HepG2 (cell line): ENCODE data around the gene AK4. TPM values are rescaled to one million over a fixed set of nuclear protein-coding genes. Genes with fewer than 3 reads are reported as not detected.

Experiments used
- IKZF4 ChIP-seq: sonication (generic); formaldehyde crosslinking; IDR thresholded peaks from 2 replicates; pipeline ENCODE4 v1.5.1; 2020; ENCODE audit warnings: borderline replicate concordance, mild to moderate bottlenecking, low read depth, missing genetic modification reagents; ENCODE audit errors: not compliant biosample characterization
- RBM22 ChIP-seq: fragments of 200-400 bp; formaldehyde crosslinking; optimal IDR thresholded peaks from 2 replicates; pipeline ENCODE3; 2017; ENCODE audit warnings: mild to moderate bottlenecking, low read length, moderate library complexity
- SP5 ChIP-seq: IDR thresholded peaks from 2 replicates; pipeline ENCODE4 v1.6.1; 2016; ENCODE audit warnings: low read depth, borderline replicate concordance
- TBX2 ChIP-seq: sonication (generic); formaldehyde crosslinking; IDR thresholded peaks from 2 replicates; pipeline ENCODE4 v1.5.0; 2020; ENCODE audit warnings: missing genetic modification reagents, mild to moderate bottlenecking, borderline replicate concordance
- ZNF30 ChIP-seq: sonication (generic); formaldehyde crosslinking; IDR thresholded peaks from 2 replicates; pipeline ENCODE4 v1.5.0; 2020; ENCODE audit warnings: mild to moderate bottlenecking, missing genetic modification reagents
- polyA plus RNA-seq, 8 experiments: library from polyadenylated mRNA; depleted of rRNA in 3 of 8; stranded (reverse) in 7 of 8; unstranded in 1 of 8; fragments of >200 nt; fragmentation: Illumina TruSeq in 4 of 8; extraction: Trizol in 4 of 8; gene quantifications; 2 replicates each; pipeline versions ENCODE4 v1.2.1 to v1.2.3, GENCODE V29; 2011 to 2016; ENCODE audit warnings: low read depth in 4 of 8, missing spikeins in 1 of 8, mixed read lengths in 1 of 8; ENCODE audit not compliant: insufficient read depth in 1 of 8
- total RNA-seq, 5 experiments: library from RNA; depleted of rRNA; stranded (reverse); fragments of >200 nt; fragmentation: Illumina TruSeq; extraction: Trizol; gene quantifications; 2 replicates each; pipeline ENCODE4 v1.2.3, GENCODE V29; 2016; ENCODE audit warnings: low read depth in 1 of 5
- TF ChIP-seq, protein P1 (sequence below): sonication (generic); formaldehyde crosslinking; IDR thresholded peaks from 2 replicates; pipeline ENCODE4 v1.5.0; 2020; ENCODE audit warnings: mild to moderate bottlenecking, missing genetic modification reagents
- TF ChIP-seq, protein P2 (sequence below): sonication (generic); formaldehyde crosslinking; IDR thresholded peaks from 2 replicates; pipeline ENCODE4 v1.4.0; 2020; ENCODE audit warnings: missing genetic modification reagents, borderline replicate concordance

The AK4 gene
- total and polyA plus RNA-seq, 2 of the 13 experiments (the other 11 are each of a cell fraction or from before 2014, with no cell fraction given), result 110 to 160 TPM

DNA sequence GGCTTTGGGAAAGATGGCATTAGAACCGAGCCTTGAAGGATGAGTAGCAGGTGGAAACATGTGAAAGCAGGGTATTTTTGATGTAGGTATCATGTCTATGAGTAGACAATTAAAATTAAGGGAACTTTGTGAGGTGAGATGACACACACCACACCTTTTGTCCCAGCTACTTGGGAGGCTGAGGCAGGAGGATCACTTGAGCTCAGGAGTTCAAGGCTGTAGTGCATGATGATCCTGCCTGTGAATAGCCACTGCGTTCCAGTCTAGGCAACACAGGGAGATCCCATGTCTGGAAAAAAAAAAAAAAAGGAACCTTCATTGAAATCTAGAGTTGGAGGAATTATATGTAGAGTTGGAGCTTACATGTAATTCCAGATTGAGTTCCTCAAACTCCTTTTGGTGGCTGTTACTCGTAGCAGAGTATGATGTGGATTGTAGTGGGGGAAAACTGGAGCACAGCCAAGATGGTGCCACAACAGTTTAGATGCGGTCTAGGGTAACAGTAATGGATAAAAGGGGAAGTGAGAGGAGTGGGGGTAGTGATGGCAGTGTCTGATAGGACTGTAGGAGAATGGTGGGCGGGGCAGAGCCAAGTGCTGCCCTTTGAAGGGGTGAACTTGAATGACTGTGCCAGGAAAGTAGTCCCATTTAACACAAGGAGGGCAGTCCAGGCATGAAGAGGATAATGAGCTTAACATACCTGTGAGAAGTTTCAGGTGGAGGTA, 17.4 kb downstream of the AK4 start (continued):
- TF ChIP-seq, protein P1, sequence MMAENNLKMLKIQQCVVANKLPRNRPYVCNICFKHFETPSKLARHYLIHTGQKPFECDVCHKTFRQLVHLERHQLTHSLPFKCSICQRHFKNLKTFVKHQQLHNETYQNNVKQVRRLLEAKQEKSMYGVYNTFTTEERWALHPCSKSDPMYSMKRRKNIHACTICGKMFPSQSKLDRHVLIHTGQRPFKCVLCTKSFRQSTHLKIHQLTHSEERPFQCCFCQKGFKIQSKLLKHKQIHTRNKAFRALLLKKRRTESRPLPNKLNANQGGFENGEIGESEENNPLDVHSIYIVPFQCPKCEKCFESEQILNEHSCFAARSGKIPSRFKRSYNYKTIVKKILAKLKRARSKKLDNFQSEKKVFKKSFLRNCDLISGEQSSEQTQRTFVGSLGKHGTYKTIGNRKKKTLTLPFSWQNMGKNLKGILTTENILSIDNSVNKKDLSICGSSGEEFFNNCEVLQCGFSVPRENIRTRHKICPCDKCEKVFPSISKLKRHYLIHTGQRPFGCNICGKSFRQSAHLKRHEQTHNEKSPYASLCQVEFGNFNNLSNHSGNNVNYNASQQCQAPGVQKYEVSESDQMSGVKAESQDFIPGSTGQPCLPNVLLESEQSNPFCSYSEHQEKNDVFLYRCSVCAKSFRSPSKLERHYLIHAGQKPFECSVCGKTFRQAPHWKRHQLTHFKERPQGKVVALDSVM (CRISPR knock-in tag), result peak; percentile 73
- TF ChIP-seq ZNF30 (CRISPR knock-in tag) (no peak), TBX2 (CRISPR knock-in tag) (no peak), SP5 (CRISPR knock-in tag) (peak; percentile 45; the same call in 1 of the 2 replicates), RBM22 (peak; percentile 54), IKZF4 (CRISPR knock-in tag) (no peak)
- TF ChIP-seq, protein P2, sequence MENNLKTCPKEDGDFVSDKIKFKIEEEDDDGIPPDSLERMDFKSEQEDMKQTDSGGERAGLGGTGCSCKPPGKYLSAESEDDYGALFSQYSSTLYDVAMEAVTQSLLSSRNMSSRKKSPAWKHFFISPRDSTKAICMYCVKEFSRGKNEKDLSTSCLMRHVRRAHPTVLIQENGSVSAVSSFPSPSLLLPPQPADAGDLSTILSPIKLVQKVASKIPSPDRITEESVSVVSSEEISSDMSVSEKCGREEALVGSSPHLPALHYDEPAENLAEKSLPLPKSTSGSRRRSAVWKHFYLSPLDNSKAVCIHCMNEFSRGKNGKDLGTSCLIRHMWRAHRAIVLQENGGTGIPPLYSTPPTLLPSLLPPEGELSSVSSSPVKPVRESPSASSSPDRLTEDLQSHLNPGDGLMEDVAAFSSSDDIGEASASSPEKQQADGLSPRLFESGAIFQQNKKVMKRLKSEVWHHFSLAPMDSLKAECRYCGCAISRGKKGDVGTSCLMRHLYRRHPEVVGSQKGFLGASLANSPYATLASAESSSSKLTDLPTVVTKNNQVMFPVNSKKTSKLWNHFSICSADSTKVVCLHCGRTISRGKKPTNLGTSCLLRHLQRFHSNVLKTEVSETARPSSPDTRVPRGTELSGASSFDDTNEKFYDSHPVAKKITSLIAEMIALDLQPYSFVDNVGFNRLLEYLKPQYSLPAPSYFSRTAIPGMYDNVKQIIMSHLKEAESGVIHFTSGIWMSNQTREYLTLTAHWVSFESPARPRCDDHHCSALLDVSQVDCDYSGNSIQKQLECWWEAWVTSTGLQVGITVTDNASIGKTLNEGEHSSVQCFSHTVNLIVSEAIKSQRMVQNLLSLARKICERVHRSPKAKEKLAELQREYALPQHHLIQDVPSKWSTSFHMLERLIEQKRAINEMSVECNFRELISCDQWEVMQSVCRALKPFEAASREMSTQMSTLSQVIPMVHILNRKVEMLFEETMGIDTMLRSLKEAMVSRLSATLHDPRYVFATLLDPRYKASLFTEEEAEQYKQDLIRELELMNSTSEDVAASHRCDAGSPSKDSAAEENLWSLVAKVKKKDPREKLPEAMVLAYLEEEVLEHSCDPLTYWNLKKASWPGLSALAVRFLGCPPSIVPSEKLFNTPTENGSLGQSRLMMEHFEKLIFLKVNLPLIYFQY (CRISPR knock-in tag), result no peak
